Measurements from ENCODE around the gene PRSS22. TPM values are rescaled to one million over a fixed set of nuclear protein-coding genes. Genes with fewer than 3 reads are reported as not detected.
A peak's percentile ranks its signal among the peaks of the same experiment; 100 is the strongest.

The PRSS22 gene, protein sequence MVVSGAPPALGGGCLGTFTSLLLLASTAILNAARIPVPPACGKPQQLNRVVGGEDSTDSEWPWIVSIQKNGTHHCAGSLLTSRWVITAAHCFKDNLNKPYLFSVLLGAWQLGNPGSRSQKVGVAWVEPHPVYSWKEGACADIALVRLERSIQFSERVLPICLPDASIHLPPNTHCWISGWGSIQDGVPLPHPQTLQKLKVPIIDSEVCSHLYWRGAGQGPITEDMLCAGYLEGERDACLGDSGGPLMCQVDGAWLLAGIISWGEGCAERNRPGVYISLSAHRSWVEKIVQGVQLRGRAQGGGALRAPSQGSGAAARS
- 97.1 and 114 TPM in 2 replicates for total RNA-seq (2014; rRNA removed; shearing (Covaris generic))

DNA sequence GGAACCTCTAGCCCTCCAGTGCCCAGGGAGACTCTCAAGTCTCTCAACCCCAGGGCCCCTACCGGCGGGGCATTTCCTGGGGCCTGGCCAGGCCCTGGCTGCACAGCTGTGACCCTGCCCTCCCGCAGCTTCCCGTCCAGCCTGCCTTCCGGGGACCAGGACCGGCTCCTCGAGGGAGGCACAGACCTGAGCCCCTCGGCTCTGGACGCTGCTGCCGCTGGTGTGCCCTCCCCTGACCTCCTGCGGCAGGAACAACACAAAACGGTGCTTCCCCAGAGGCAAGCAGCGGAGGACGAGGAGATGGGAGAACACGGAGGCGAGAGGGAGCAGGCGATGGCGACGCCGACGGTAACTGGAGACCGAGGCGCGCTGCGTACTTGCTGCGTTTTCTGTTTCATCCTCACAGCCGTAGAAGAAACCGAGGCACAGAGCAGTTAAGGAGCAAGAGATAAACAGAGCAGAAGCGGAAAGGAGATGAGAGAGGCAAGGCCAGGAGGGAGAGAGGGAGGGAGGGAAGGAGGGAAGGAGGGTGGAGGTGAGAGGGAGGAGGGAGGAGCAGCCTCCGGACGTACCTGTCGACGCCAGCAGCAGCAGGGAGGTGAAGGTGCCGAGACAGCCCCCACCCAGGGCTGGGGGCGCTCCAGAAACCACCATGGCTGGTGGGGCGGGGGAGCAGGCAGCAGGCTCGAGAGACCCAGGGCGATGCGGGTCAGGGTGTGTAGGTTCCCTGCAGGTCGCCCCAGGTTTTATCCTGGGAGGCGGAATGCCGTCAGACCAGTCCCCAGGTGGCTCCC is at the start of gene PRSS22:
PRSS22 (minus strand) TSS at position 720 of the 794 bp plus-strand sequence; CDS start at position 654, 66 bp downstream.
- peak; percentile 90 for DNase-seq (ENCODE audit: low spot score)

DNA sequence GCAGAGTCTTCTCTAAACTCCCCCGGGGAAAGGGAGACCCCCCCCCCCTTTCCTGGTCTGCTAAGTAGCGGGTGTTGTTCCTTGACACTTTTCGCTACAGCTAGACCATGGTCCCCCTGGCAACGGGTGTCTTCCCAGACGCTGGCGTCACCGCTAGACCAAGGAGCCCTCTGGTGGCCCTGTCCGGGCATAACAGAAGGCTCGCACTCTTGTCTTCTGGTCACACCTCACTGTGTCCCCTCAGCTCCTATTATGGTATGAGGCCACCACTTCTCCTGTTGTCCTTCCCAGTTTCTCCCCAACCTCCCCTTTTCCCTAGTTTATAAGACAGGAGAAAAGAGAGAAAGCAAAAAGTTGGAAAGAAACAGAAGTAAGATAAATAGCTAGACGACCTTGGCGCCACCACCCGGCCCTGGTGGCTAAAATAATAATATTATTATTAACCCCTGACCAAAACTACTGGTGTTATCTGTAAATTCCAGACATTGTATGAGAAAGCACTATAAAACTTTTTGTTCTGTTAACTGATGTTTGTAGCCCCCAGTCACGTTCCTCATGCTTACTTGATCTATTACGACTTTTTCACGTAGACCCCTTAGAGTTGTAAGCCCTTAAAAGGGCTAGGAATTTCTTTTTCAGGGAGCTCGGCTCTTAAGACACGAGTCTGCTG is 49.2 kb upstream of the PRSS22 start:
- peak; percentile 56 for DNase-seq (ENCODE audit: low spot score)

DNA sequence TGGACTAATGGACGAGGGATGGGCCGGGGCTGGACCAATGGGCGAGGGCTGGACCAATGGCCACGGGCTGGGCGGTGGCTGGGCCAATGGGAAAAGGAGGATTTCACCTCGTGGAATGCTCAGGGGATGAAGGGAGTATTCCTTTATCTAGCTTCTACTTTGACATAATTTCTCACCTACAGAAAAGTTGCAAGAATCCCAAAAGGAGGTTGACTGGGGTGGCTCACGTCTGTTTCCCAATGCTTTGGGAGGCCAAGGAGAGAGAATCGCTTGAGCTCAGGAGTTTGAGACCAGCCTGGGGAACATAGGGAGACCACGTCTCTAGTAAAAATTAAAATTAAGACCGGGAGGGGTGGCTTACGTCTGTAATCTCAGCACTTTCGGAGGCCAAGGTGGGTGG is 48.0 kb upstream of the PRSS22 start:
- DNase-seq (ENCODE audit: low spot score), result no peak

DNA sequence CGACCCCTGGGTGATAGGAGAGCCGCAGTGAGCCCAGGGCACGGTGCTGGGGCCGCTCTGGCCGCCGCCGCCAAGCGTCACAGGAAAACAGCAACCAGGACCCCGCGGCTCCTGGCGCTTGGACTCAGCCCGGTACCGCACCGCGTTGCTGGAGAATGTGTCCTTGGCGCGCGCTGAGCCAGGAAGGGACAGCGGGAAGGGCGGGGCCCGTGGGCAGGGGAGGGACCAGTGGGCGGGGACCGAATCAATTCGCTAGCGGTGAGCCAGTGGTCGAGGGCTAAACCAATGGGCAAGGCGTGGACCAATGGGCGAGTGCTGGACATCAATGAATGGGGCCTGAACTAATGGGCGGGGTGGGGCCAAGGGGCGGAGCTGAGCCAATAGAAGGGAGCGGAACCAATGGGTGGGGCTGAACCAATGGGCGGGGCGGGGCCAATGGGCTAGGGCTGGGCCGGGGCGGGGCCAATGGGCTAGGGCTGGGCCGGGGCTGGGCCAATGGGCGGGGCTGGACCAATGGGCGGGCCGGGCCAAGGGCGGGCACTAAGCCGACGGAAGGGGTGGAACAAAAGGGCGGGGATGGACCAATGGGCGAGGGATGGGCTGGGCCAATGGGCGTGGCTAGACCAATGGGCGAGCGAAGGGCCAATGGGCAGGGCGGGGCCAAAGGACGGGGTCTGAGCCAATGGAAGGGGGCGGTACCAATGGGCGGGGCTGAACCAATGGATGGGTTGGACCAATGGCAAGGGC is 47.4 kb upstream of the PRSS22 start:
- peak; percentile 99 for DNase-seq (ENCODE audit: low spot score)

DNA sequence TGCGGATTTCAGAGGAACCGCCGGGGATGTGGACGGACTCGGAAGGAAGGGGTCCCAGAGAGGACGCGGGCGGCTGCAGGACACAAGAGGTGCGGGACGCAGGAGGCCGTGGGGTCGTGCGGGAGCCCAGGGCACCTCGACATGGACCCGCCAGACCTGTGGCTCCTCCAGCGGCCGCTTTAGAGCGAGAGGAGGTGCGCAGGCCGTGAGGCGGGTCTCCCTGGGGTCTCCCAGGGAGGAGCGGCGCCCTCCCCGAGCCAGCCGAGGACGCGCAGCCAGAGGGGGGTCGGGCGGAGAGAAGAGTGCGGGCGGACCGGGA is 46.9 kb upstream of the PRSS22 start:
- DNase-seq (ENCODE audit: low spot score), result no peak

DNA sequence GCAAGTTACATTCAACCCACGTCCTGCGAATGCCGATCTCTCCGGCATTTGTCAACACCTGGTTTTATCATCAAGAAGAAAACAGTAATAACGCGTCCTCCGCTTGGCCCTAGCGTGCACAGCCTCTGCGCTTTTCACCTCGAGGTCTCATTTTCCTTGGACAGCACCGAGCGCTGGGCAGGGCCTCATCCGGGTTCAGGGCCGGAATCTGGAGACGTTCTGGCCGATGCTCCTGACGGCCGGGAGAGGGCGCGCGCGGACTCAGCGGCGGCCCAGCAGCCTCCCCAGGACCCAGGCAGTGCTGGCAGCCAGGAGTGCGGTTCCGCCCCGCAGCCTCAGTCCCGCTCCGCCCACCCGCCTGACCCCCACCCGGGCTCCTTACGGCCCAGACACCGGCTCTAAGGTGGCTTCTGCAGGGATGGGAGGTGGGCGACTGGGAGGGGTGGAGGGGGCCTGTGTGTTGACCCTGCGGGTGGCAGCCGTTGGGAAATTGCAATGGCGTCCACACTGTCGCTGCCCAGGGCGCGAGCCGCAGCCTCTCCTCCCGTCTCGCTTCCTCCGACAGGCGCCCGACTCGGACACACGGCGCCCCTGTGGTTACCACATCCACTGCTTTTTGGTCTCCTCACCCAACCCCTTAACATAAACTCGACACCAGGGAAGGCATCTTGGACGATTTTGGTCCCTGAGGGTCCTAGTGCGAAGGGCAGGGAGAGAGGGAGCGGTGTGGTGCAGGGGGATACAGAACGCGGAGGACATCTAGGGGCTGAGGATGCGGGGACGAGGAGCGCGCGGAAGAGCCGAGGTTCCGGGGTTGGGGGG is 46.3 kb upstream of the PRSS22 start:
- peak; percentile 85 for DNase-seq (ENCODE audit: low spot score)

DNA sequence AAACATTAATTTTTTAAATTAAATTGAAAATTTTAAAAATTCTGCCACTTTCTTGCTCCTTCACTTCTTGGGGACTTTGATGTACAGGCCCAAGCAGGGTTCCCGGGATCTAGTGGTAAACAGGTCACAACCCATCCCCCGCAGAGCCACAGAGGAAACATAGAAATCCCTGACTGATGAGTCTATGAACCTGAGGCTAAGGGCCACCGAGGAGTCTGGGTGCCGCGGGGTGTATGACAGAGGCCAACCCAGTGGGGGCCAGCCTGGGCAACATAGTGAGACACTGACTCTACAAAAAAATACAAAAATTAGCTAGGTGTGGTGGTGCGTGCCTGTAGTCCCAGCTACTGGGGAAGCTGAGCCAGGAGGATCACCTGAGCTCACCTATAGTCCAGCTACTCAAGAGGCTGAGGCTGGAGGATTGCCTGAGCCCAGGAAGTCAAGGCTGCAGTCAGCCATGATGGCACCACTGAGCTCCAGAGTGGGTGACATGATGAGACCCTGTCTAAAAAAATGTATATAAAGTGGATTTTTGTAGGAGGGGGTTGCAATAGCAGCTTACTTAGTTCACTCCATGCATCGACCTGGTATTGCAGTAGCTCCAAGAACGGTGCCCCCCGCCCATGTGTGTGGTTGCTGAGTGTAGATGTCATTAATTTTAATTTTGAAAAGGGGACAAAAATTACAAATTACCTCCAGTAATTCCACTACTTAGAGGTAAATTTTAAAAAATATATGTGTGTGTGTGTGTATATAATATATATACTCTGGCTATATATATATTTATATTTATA is 44.6 kb upstream of the PRSS22 start:
- no peak for DNase-seq (ENCODE audit: low spot score)

DNA sequence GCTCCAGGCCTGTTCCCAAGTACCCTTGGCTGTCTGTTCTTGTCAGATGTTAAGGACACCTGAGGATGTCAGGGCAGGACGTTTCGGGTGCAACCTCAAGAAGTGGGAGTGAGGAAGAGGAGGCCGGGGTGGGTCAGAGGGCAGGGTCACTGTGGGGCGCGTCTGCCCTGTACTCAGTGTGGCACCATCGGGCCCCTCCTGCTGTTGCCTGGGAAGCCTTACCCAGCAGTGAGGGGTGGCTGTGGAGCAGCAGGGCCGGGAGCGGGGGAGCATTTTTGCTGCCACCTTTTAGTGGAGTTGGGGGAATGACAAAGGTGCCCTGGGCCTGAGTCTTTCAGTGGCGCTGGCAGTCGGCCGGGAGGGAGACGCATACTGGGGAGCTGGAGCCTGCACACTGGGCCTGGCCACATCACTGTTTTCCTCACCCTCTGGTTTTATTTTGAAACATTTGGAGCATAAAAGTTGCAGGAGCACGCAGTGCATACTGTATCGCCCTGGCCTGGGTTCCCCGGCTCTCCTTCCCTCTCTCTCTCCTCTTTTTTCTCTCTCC is 42.6 kb upstream of the PRSS22 start:
- DNase-seq (ENCODE audit: low spot score), result no peak

DNA sequence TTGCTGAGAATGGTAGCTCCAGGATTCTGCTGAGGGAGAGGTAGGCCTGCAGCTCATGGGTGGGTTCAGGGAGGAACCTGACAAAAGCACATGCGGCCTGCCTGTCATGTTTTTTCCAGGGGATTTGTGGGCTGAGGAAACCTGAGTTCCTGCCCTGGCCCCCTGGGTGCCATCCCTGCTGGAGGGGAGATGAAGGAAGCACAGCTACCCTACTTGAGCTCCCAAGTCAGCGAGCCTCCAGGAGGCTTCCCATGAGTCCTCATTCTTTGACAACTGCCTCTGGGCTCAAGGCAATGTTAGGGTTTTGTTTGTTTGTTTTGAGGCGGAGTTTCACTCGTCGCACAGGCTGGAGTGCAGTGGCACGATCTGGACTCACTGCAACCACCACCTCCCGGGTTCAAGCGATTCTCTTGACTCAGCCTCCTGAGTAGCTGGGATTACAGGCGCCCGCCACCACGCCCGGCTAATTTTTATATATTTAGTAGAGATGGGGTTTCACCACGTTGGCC is 41.6 kb upstream of the PRSS22 start:
- no peak for DNase-seq (ENCODE audit: low spot score)

DNA sequence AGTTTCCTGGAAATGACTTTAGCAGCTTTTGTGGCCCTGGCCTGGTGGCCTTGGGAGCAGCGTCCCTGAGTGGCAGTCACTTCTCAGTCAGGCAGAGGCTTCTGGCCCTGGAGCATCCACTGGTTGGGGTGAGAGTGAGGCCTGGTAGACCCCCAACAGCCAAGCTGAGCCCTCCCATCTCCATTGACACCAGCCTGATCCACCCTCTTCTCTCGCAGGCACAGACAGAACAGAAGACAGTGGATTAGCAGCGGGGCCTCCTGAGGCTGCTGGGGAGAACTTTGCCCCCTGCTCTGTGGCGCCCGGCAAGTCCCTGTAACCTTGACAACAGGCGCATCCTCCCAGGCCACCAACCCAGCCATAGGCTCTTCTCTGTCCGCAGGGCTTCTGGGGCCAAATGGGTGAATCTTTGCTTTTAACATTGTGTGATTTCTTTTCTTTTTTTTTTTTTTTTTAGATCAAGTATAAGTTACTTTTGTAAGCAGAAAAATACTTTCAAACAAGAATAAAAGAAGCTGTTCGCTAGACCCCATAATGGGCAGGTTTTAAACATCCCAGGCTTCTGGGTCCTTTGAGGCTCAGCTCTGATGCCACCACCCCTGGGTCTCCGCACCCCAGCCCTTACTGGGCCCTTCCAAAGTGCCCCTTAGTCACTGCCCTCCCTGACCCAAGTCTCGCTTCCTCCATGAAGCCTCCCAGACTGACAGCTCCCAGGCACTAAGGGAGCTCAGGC is 41.0 kb upstream of the PRSS22 start:
- no peak for DNase-seq (ENCODE audit: low spot score)

DNA sequence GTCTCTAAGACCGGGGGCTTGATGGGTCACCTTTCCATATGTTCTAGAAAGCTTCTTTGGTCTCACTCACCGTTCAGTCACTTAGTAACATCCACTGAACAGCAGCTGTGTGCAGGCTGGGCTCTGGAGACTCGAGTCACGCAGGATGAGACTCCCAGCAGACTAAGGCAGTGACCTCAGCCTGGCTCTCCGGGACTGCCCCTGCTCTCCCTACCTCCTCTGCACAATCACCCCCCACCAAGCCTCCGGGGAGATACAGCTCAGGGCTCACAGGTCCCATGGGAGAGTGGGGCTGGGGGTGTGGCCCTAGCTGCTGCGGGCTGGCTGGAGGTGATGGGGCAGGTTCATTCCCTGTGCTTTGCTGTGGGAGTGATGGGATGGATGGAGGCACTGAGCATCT is 39.1 kb upstream of the PRSS22 start:
- no peak for DNase-seq (ENCODE audit: low spot score)

DNA sequence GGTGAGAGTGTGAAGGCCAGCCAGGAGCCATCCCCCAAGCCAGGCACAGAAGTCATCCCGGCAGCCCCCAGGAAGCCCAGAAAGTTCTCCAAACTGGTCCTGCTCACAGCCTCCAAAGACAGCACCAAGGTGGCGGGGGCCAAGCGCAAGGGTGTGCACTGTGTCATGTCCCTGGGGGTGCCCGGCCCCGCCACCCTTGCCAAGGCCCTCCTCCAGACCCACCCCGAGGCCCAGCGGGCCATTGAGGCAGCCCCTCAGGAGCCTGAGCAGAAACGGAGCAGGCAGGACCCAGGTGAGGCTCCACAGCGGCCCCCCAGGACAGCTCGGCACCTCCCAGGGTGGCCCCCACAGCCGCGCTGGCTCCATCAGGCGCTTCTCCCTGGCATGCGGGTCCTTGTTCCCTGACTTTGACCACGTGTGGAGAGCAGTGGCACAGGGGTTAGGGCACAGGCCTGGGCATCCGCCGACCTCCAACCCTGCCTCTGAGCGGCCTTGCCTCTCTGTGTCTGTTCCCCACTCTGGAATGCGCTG is 38.6 kb upstream of the PRSS22 start:
- no peak for DNase-seq (ENCODE audit: low spot score)

DNA sequence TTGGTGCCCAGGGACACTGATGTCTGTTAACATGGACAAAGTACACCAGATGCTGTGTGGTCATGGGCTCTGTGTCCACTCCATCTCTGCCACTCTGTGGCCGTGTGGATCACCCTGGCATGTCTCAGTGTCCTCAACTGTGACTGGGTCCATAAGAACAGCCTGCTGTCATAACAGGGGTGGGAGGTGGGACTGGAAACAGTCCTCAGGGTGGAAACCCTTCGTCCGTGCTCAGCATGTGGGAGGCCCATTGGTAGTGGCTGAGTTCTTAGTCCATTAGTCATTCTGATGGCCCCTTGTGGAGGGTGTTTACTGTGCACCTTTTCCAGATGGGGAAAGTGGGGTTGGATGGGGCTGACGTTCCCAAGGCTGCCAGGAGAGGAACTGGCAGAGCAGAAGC is 37.8 kb upstream of the PRSS22 start:
- peak; percentile 29 for DNase-seq (ENCODE audit: low spot score)

DNA sequence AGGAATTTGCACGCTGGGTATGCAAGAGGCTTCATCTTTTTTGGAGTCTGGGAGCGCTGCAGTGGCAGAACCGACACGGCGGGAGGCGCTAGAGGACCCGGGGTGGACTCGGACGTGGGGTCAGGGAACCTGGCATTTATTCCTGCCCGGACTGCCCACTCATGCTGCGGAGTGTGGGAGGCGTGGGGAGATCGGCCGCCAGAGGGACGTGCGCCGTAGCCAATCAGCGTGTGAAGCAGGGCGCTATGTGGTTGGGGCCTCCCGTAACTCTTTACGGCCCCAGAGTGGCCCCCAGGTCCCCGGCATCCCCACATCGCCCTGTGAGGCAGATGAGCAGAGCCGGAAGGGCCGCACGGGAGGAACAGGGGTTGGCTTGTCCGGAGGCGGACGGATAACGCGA is 36.3 kb upstream of the PRSS22 start:
- no peak for DNase-seq (ENCODE audit: low spot score)

DNA sequence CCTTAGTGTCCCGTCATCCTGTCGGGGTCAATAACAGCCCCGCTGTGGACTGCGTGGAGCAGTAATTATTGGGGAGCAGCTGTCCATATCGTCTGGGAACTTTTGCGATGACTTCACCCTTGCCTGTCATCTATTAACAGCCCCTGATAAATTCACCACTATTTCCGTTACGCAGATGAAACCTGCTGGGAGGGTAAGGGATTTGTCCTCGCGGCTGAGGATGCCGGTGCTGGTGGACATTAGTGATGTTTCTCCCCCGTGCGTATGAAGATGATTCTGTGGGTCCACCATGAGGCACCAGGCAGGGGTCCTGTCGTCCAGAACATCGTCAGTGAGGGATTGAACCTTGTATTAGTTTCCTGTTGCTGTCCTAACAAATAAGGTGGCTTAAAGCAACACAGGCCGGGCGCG is 26.1 kb upstream of the PRSS22 start:
- no peak for DNase-seq (ENCODE audit: low spot score)

DNA sequence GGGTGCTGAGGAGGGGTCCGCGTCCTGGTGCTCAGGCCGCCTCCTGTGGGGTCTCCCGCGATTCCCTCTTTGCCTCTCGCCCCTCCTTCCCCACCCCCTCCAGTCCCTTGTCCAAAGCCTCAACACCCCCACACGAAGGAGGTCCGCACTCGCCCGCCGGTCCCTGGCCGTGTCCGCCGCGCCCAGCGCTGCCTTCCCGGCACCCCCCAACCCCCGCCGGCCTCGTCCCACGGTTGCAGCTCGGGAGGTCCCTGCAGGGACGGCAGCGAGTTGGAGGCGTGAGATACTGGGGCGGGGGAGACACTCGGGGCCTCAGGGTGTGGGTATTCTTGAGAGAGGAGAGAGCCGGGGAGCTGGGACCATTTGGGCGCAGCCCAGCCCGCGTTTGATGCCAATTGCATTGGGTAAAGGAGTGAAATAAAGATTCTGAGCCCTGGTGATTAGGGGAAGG is 25.5 kb upstream of the PRSS22 start:
- no peak for DNase-seq (ENCODE audit: low spot score)

DNA sequence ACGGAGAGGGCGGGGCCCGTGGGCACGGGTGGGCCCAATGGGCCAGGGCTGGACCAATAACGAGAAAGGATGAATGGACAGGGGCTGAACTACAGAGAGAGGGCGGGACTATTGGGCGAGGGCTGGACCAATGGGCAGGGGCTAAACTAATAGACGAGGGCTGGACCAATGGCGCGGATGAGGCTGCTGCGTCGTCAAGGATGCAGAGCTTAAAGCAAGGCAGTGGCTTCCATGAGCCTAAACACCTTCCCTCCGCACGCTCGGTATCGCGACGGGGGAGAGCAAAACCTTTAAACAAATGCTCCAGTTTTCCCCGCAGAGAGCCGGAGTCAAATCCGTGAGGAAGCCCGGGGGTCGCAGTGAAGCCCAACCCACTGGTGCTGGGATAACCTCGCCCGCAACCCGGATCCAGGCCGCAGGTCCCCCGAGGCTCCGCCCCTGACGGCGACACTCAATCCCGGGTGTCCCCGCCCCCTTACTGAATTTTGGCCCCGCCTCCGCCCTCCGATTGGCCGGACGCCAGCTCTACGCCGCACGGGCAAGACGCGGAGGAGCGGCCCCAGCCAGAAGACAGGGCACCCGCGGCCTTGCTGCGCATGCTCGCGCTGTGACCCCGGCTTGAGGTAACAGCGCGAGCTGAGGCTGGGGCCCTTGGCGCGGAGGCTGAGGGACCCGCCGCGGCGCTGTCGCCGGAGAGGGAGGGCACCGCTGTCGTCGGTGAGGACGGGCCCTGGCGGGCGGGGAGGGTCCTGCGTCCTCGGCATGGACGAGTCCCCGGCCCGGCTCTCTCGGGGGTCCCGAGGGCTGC is 24.9 kb upstream of the PRSS22 start, which contains the start of gene FLYWCH2:
FLYWCH2 (plus strand) TSS at position 566 of the 808 bp plus-strand sequence. CDS start 13,235 bp downstream, outside the sequence.
- peak; percentile 98 for DNase-seq (ENCODE audit: low spot score)
